Measurements from ENCODE around the gene BGN.

DNA sequence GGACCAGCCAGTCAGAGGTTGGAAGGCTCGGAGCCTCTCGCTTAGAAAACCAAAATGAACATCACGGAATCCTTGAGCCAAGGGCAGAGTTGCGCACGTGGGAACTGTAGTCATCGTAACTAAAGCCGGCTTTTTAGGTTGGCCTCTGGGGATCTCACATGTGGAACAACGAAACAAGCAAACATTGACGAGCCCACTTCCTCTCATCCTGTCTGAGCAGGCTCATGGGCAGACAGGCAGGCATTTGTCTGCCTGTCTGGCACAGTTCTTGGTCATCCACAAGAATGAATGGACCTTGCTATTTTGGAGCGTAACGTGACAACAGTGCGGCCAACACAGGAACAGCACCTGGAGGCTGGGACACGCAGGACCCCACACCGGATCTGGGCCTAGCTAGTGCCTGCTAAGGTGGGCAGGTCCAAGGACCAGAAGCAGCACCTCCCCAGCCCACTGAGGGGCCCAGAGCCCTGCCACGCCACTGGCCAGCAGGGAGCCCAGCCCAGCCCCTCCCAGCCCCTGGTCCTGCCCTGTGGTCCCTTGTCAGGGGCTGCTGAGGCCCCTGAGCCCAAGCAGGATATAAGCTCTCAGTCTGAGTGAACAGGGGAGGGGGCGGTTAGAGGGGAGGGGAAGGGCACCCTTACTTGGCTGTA, 39.8 kb upstream of the BGN start:
- TF ChIP-seq SNAI2 (CRISPR knock-in tag; IDR thresholded peaks at IDR 0.05) (no peak), RARB (CRISPR knock-in tag; IDR thresholded peaks at IDR 0.05) (no peak), ISL1 (CRISPR knock-in tag; IDR thresholded peaks at IDR 0.05) (no peak), GLIS3 (CRISPR knock-in tag; IDR thresholded peaks at IDR 0.05) (no peak), OSR1 (CRISPR knock-in tag; IDR thresholded peaks at IDR 0.05) (no peak), ARNTL (CRISPR knock-in tag; IDR thresholded peaks at IDR 0.05; ENCODE audit: borderline replicate concordance, low read depth) (no peak), ZFP30 (CRISPR knock-in tag; IDR thresholded peaks at IDR 0.05) (no peak), PPARA (CRISPR knock-in tag; IDR thresholded peaks at IDR 0.05; ENCODE audit: borderline replicate concordance) (no peak), ZFP3 (CRISPR knock-in tag; IDR thresholded peaks at IDR 0.05) (no peak), CSDC2 (CRISPR knock-in tag; IDR thresholded peaks at IDR 0.05) (no peak), TCF4 (CRISPR knock-in tag; IDR thresholded peaks at IDR 0.05; ENCODE audit: borderline replicate concordance) (no peak), ZNF8 (CRISPR knock-in tag; IDR thresholded peaks at IDR 0.05) (no peak)
- TF ChIP-seq, protein P1, sequence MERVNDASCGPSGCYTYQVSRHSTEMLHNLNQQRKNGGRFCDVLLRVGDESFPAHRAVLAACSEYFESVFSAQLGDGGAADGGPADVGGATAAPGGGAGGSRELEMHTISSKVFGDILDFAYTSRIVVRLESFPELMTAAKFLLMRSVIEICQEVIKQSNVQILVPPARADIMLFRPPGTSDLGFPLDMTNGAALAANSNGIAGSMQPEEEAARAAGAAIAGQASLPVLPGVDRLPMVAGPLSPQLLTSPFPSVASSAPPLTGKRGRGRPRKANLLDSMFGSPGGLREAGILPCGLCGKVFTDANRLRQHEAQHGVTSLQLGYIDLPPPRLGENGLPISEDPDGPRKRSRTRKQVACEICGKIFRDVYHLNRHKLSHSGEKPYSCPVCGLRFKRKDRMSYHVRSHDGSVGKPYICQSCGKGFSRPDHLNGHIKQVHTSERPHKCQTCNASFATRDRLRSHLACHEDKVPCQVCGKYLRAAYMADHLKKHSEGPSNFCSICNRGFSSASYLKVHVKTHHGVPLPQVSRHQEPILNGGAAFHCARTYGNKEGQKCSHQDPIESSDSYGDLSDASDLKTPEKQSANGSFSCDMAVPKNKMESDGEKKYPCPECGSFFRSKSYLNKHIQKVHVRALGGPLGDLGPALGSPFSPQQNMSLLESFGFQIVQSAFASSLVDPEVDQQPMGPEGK (CRISPR knock-in tag; IDR thresholded peaks at IDR 0.05; ENCODE audit: borderline replicate concordance) = no peak
- TF ChIP-seq, protein P2, sequence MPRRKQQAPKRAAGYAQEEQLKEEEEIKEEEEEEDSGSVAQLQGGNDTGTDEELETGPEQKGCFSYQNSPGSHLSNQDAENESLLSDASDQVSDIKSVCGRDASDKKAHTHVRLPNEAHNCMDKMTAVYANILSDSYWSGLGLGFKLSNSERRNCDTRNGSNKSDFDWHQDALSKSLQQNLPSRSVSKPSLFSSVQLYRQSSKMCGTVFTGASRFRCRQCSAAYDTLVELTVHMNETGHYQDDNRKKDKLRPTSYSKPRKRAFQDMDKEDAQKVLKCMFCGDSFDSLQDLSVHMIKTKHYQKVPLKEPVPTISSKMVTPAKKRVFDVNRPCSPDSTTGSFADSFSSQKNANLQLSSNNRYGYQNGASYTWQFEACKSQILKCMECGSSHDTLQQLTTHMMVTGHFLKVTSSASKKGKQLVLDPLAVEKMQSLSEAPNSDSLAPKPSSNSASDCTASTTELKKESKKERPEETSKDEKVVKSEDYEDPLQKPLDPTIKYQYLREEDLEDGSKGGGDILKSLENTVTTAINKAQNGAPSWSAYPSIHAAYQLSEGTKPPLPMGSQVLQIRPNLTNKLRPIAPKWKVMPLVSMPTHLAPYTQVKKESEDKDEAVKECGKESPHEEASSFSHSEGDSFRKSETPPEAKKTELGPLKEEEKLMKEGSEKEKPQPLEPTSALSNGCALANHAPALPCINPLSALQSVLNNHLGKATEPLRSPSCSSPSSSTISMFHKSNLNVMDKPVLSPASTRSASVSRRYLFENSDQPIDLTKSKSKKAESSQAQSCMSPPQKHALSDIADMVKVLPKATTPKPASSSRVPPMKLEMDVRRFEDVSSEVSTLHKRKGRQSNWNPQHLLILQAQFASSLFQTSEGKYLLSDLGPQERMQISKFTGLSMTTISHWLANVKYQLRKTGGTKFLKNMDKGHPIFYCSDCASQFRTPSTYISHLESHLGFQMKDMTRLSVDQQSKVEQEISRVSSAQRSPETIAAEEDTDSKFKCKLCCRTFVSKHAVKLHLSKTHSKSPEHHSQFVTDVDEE (CRISPR knock-in tag; IDR thresholded peaks at IDR 0.05) = no peak

All from SK-N-SH treated with all-trans-retinoic acid at 6 μM for 48 hours (cell line).